H1 (cell line): Measurements from ENCODE around the gene PTGES2. TPM values are rescaled to one million over a fixed set of nuclear protein-coding genes. Genes with fewer than 3 reads are reported as not detected.

ENCODE experiments used
- CTCF ChIA-PET: fragments of 300-600 bp; sonication (Branson Sonifier 250); formaldehyde crosslinking; loops from one replicate; lab custom pipeline; 2021; ENCODE audit not compliant: partially characterized antibody; lab: Charles Lee
- POLR2A ChIA-PET: fragments of 300-600 bp; sonication (Branson Sonifier 250); formaldehyde crosslinking; loops from one replicate; lab custom pipeline; 2021; ENCODE audit warnings: inconsistent platforms; ENCODE audit not compliant: partially characterized antibody; lab: Charles Lee
- DNase-seq, 2 experiments: peaks; one replicate each; pipeline versions ENCODE4 v3.0.0 to v3.0.0-alpha.2; 2010 to 2022; ENCODE audit warnings: low spot score in 2 of 2, low read depth in 1 of 2, mixed read lengths in 1 of 2
- FAIRE-seq: peaks from 2 replicates; lab custom pipeline; 2011; peaks lifted over from hg19 to GRCh38; lab: Jason Lieb, UNC
- H2AFZ ChIP-seq: 2 replicates; pipeline ENCODE4 v1.8.1; 2012; ENCODE audit warnings: low read length, inconsistent platforms
- H2AK5ac ChIP-seq: 2 replicates; pipeline ENCODE4 v1.6.1; 2013; ENCODE audit warnings: low read depth, low read length
- H2BK120ac ChIP-seq: replicated peaks from 2 replicates; pipeline ENCODE3; 2013; ENCODE audit warnings: low read depth, low read length, inconsistent platforms
- H2BK12ac ChIP-seq: 2 replicates; pipeline ENCODE4 v1.6.1; 2013; ENCODE audit warnings: low read depth, low read length
- H2BK15ac ChIP-seq: 2 replicates; pipeline ENCODE4 v1.6.1; 2013; ENCODE audit warnings: low read length
- H2BK20ac ChIP-seq: 2 replicates; pipeline ENCODE4 v1.6.1; 2013; ENCODE audit warnings: low read length
- H2BK5ac ChIP-seq: 2 replicates; pipeline ENCODE4 v1.6.1; 2013; ENCODE audit warnings: low read depth, low read length
- H3K14ac ChIP-seq: 2 replicates; pipeline ENCODE4 v1.6.1; 2013; ENCODE audit warnings: inconsistent platforms; ENCODE audit not compliant: insufficient read length
- H3K18ac ChIP-seq: 2 replicates; pipeline ENCODE4 v1.6.1; 2013; ENCODE audit warnings: low read length; ENCODE audit errors: extremely low read depth
- H3K23ac ChIP-seq: 2 replicates; pipeline ENCODE4 v1.6.1; 2013; ENCODE audit warnings: inconsistent platforms; ENCODE audit not compliant: insufficient read length
- H3K23me2 ChIP-seq: 2 replicates; pipeline ENCODE4 v1.6.1; 2013; ENCODE audit warnings: low read depth, low read length
- H3K27ac ChIP-seq: 2 replicates; pipeline ENCODE4 v1.6.1; 2011; ENCODE audit warnings: low read depth, low read length, inconsistent platforms
- H3K27me3 ChIP-seq, 4 experiments: replicated peaks in 1 of 4; 1 replicate in 1 of 4; 2 replicates in 3 of 4; pipeline versions ENCODE4 v1.6.1 to v1.8.1; 2011 to 2013; ENCODE audit warnings: low read length in 3 of 4, mild to moderate bottlenecking in 3 of 4, inconsistent platforms in 2 of 4, mixed read lengths in 2 of 4, moderate library complexity in 1 of 4; ENCODE audit not compliant: control insufficient read depth in 3 of 4, insufficient read depth in 3 of 4; ENCODE audit errors: extremely low read depth in 1 of 4
- H3K36me3 ChIP-seq, 4 experiments: 2 replicates each; pipeline versions ENCODE4 v1.6.1 to v1.8.1; 2011 to 2013; ENCODE audit warnings: mild to moderate bottlenecking in 4 of 4, low read length in 3 of 4, moderate library complexity in 2 of 4, control low read depth in 1 of 4, inconsistent platforms in 1 of 4; ENCODE audit not compliant: insufficient read depth in 4 of 4, control insufficient read depth in 2 of 4
- H3K4ac ChIP-seq: replicated peaks from 2 replicates; pipeline ENCODE3; 2013; ENCODE audit warnings: low read length, low read depth, mixed read lengths, inconsistent platforms; ENCODE audit not compliant: insufficient read length
- H3K4me1 ChIP-seq, 4 experiments: replicated peaks in 1 of 4; 1 replicate in 1 of 4; 2 replicates in 3 of 4; pipeline versions ENCODE4 v1.6.1 to v1.8.1; 2011 to 2013; ENCODE audit warnings: low read length in 3 of 4, inconsistent platforms in 2 of 4, mixed read lengths in 1 of 4; ENCODE audit not compliant: insufficient read depth in 4 of 4, control insufficient read depth in 3 of 4
- H3K4me2 ChIP-seq, 2 experiments: 2 replicates each; pipeline versions ENCODE4 v1.6.1 to v1.8.1; 2011 to 2013; ENCODE audit warnings: low read depth in 2 of 2, low read length in 2 of 2, control low read depth in 1 of 2, inconsistent platforms in 1 of 2, mild to moderate bottlenecking in 1 of 2; ENCODE audit not compliant: insufficient read depth in 1 of 2
- H3K4me3 ChIP-seq, 4 experiments: fragments of 200-600, 300-600 bp in 1 of 4; sonication (generic), shearing (Covaris generic), sonication (Bioruptor Twin) in 1 of 4; 2 replicates each; pipeline versions ENCODE4 v1.5.1 to v1.8.1; 2011 to 2016; ENCODE audit warnings: low read length in 4 of 4, low read depth in 3 of 4, control low read depth in 2 of 4, inconsistent platforms in 2 of 4, mild to moderate bottlenecking in 2 of 4, mixed read lengths in 1 of 4, moderate library complexity in 1 of 4; ENCODE audit not compliant: insufficient read depth in 2 of 4; ENCODE audit errors: extremely low read depth in 1 of 4
- H3K56ac ChIP-seq: replicated peaks from 2 replicates; pipeline ENCODE3; 2013; ENCODE audit warnings: low read depth, mild to moderate bottlenecking, mixed read lengths, low read length, inconsistent platforms; ENCODE audit not compliant: insufficient read length
- H3K79me1 ChIP-seq: 2 replicates; pipeline ENCODE4 v1.6.1; 2013; ENCODE audit warnings: low read depth, low read length, control low read depth
- H3K79me2 ChIP-seq, 2 experiments: 2 replicates each; pipeline versions ENCODE4 v1.6.1 to v1.8.1; 2012 to 2013; ENCODE audit warnings: low read length in 2 of 2, mild to moderate bottlenecking in 2 of 2, inconsistent platforms in 1 of 2; ENCODE audit not compliant: insufficient read depth in 2 of 2, control insufficient read depth in 1 of 2
- H3K9ac ChIP-seq, 4 experiments: replicated peaks in 1 of 4; 1 replicate in 1 of 4; 2 replicates in 3 of 4; pipeline versions ENCODE4 v1.6.1 to v1.8.1; 2011 to 2013; ENCODE audit warnings: low read depth in 3 of 4, low read length in 3 of 4, control low read depth in 2 of 4, mild to moderate bottlenecking in 2 of 4, moderate library complexity in 2 of 4, inconsistent platforms in 1 of 4; ENCODE audit errors: extremely low read depth in 1 of 4
- H3K9me3 ChIP-seq, 2 experiments: 2 replicates each; pipeline versions ENCODE4 v1.6.1 to v1.8.1; 2012 to 2013; ENCODE audit warnings: mild to moderate bottlenecking in 2 of 2, moderate library complexity in 2 of 2, control low read depth in 1 of 2, inconsistent platforms in 1 of 2, low read depth in 1 of 2, low read length in 1 of 2, mixed read lengths in 1 of 2; ENCODE audit not compliant: insufficient read depth in 2 of 2
- H4K20me1 ChIP-seq, 2 experiments: replicated peaks in 1 of 2; 2 replicates each; pipeline versions ENCODE3 to v1.8.1; 2011 to 2013; ENCODE audit warnings: inconsistent platforms in 2 of 2, low read length in 2 of 2, mild to moderate bottlenecking in 1 of 2; ENCODE audit not compliant: insufficient read depth in 2 of 2, control insufficient read depth in 1 of 2
- H4K5ac ChIP-seq: 2 replicates; pipeline ENCODE4 v1.6.1; 2013; ENCODE audit warnings: low read length, low read depth, mixed read lengths, inconsistent platforms; ENCODE audit not compliant: insufficient read length
- H4K8ac ChIP-seq: 2 replicates; pipeline ENCODE4 v1.8.0; 2013; ENCODE audit warnings: mild to moderate bottlenecking, moderate library complexity, low read length, inconsistent platforms; ENCODE audit not compliant: insufficient read depth; ENCODE audit errors: extremely low read depth
- H4K91ac ChIP-seq: replicated peaks from 2 replicates; pipeline ENCODE3; 2013; ENCODE audit warnings: low read length, mixed read lengths, inconsistent platforms; ENCODE audit not compliant: insufficient read length
- BACH1 ChIP-seq: IDR thresholded peaks from 2 replicates; pipeline ENCODE4 v1.6.1; 2012; ENCODE audit warnings: low read length, improper control_type of control experiment
- CTBP2 ChIP-seq: IDR thresholded peaks from 2 replicates; pipeline ENCODE4 v1.7.0; 2011; ENCODE audit warnings: borderline replicate concordance, mild to moderate bottlenecking, moderate library complexity, mixed read lengths, low read length; ENCODE audit not compliant: insufficient read depth, insufficient read length
- CTCF ChIP-seq, 3 experiments: IDR thresholded peaks; 1 replicate in 2 of 3; 2 replicates in 1 of 3; pipeline versions ENCODE4 v1.5.1 to v1.6.1; 2011; ENCODE audit warnings: low read length in 3 of 3, mild to moderate bottlenecking in 3 of 3, inconsistent platforms in 2 of 3, low read depth in 1 of 3, moderate library complexity in 1 of 3; ENCODE audit not compliant: insufficient read depth in 1 of 3; ENCODE audit errors: control extremely low read depth in 1 of 3
- HDAC2 ChIP-seq, 2 experiments: fragments of 300-600 bp in 1 of 2; sonication (generic) in 1 of 2; IDR thresholded peaks; 2 replicates each; pipeline ENCODE4 v1.6.1; 2011 to 2012; ENCODE audit warnings: low read depth in 2 of 2, low read length in 2 of 2, mild to moderate bottlenecking in 2 of 2, moderate library complexity in 2 of 2, borderline replicate concordance in 1 of 2, inconsistent platforms in 1 of 2
- MAFK ChIP-seq: IDR thresholded peaks from 2 replicates; pipeline ENCODE4 v1.6.1; 2012; ENCODE audit warnings: low read depth, mild to moderate bottlenecking, improper control_type of control experiment, low read length
- RBBP5 ChIP-seq: IDR thresholded peaks from 2 replicates; pipeline ENCODE4 v1.7.1; 2012; ENCODE audit warnings: low read depth, mild to moderate bottlenecking, inconsistent platforms, low read length, moderate library complexity, borderline replicate concordance
- RFX5 ChIP-seq: IDR thresholded peaks from 2 replicates; pipeline ENCODE4 v1.6.1; 2011; ENCODE audit warnings: low read depth, low read length, improper control_type of control experiment, borderline replicate concordance
- SIRT6 ChIP-seq: IDR thresholded peaks from one replicate; pipeline ENCODE4 v1.7.1; 2012; ENCODE audit warnings: low read length, inconsistent platforms
- WGBS, 2 experiments: shearing (Covaris generic) in 1 of 2; methylation state at CpG; one replicate each; pipeline versions ENCODE4 v1.1.6 to v1.1.7; 2013 to 2015; ENCODE audit warnings: low lambda C conversion rate in 2 of 2, mixed read lengths in 2 of 2, inconsistent platforms in 1 of 2, low coverage in 1 of 2, missing lambda C conversion rate in 1 of 2; ENCODE audit not compliant: insufficient replicate concordance in 2 of 2, insufficient coverage in 1 of 2, insufficient read length in 1 of 2; ENCODE audit errors: extremely low coverage in 1 of 2, missing lambda C conversion rate in 1 of 2; 5-methylcytosine and 5-hydroxymethylcytosine counted together
- polyA plus RNA-seq, 7 experiments: library from polyadenylated mRNA; depleted of rRNA in 3 of 7; stranded (reverse) in 5 of 7; unstranded in 2 of 7; fragments of >200 nt in 5 of 7; fragments of 200-250 nt in 2 of 7; gene quantifications; 1 replicate in 5 of 7; 2 replicates in 1 of 7; 4 replicates in 1 of 7; pipeline versions ENCODE4 v1.2.1 to v1.2.3, GENCODE V29; 2011 to 2013; ENCODE audit warnings: missing spikeins in 2 of 7, mixed read lengths in 2 of 7
- total RNA-seq: library from RNA; stranded (reverse); fragmentation: NEBNext Ultra II Directional; extraction: Animal tissue kit (Norgen Biotek cat#: 25700); gene quantifications from 2 replicates; pipeline ENCODE4 v1.2.1, GENCODE V29; 2021

PTGES2 gene
- total and polyA plus RNA-seq, 2 of the 8 experiments (the other 6 are each of a cell fraction or from before 2014, with no cell fraction given) = 80.7 to 81.2 TPM

DNA sequence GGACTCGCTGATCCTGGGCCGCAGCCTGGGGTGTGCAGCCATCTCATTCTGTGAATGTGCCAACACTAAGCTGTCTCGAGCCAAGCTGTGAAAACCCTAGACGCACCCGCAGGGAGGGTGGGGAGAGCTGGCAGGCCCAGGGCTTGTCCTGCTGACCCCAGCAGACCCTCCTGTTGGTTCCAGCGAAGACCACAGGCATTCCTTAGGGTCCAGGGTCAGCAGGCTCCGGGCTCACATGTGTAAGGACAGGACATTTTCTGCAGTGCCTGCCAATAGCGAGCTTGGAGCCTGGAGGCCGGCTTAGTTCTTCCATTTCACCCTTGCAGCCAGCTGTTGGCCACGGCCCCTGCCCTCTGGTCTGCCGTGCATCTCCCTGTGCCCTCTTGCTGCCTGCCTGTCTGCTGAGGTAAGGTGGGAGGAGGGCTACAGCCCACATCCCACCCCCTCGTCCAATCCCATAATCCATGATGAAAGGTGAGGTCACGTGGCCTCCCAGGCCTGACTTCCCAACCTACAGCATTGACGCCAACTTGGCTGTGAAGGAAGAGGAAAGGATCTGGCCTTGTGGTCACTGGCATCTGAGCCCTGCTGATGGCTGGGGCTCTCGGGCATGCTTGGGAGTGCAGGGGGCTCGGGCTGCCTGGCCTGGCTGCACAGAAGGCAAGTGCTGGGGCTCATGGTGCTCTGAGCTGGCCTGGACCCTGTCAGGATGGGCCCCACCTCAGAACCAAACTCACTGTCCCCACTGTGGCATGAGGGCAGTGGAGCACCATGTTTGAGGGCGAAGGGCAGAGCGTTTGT is 19.9 kb downstream of the PTGES2 start:
- no peaks in the 10 kb centered on the region for H3K27me3 ChIP-seq
- H4K91ac ChIP-seq = no peak overlapping the region
- ChIA-PET POLR2A (interaction anchor here (0.9 to 12.1 kb wide), 6 partner anchors 8 to 41 kb away, joined by 3 to 119 read pairs (median 19); partner anchors contain the start of gene NAIF1), CTCF (interaction anchor here (1.2 to 6.6 kb wide), 8 partner anchors 9 to 164 kb away, joined by 3 to 32 read pairs (median 4); no protein-coding TSS in a partner anchor)
- H2BK20ac ChIP-seq = no peak overlapping the region
- no peak overlapping the region for H4K5ac ChIP-seq
- no peak overlapping the region for H2AFZ ChIP-seq
- H3K79me2 ChIP-seq = no peaks in the 10 kb centered on the region
- no peaks in the 10 kb centered on the region for H3K4me1 ChIP-seq
- H2BK15ac ChIP-seq = no peak overlapping the region
- H3K36me3 ChIP-seq = peaks cover 13 to 44% (median 38%) of the 10 kb centered on the region in 4 experiments
- H3K27ac ChIP-seq = no peak overlapping the region
- no peak for FAIRE-seq
- H3K4ac ChIP-seq = no peak overlapping the region
- H3K9ac ChIP-seq = no peak overlapping the region
- no peak overlapping the region for H2BK120ac ChIP-seq
- peaks cover 3 to 12% of the 10 kb centered on the region in 2 experiments for H4K20me1 ChIP-seq
- no peak overlapping the region for H3K56ac ChIP-seq
- no peaks in the 10 kb centered on the region for H3K9me3 ChIP-seq
- H4K8ac ChIP-seq = no peak overlapping the region
- H3K4me2 ChIP-seq = no peak overlapping the region
- WGBS, 2 experiments = 85% methylated on average over 18 of the region's 18 CpGs; no CpG with 5 or more reads in 1 of the 2 experiments
- no peak for DNase-seq
- no peaks in the 10 kb centered on the region for H3K23me2 ChIP-seq
- no peak overlapping the region for H2BK12ac ChIP-seq
- H3K18ac ChIP-seq = no peak overlapping the region
- no peak overlapping the region for H2AK5ac ChIP-seq
- H3K79me1 ChIP-seq = no peaks in the 10 kb centered on the region; the same call in 1 of the 2 replicates
- no peak overlapping the region for H3K23ac ChIP-seq
- no peak overlapping the region for H3K14ac ChIP-seq
- no peak overlapping the region; the same call in 1 of the 2 replicates for H2BK5ac ChIP-seq
- H3K4me3 ChIP-seq = no peak overlapping the region
- TF ChIP-seq HDAC2 (IDR thresholded peaks at IDR 0.05; ENCODE audit: borderline replicate concordance in 1 of 2, low read depth in 2 of 2, low read length in 2 of 2) (no peak), RBBP5 (no peak), BACH1 (no peak), SIRT6 (no peak), MAFK (no peak), RFX5 (no peak), CTBP2 (no peak), CTCF (IDR thresholded peaks at IDR 0.05; ENCODE audit: control extremely low read depth in 1 of 3, insufficient read depth in 1 of 3, low read depth in 1 of 3, low read length in 3 of 3) (no peak)
